Measurements from ENCODE around the gene CACNA1C.

CACNA1C gene

GRCh38 chr12:2180737-2181082 is 127.9 kb downstream of the CACNA1C start:
- Histone ChIP-seq H3K4me1 (ENCODE audit: insufficient read depth, poor library complexity, severe bottlenecking) (peaks cover 9% of the 10 kb centered on the region), H3K36me3 (ENCODE audit: low read depth) (no peaks in the 10 kb centered on the region), H3K27me3 (ENCODE audit: insufficient read depth, poor library complexity, severe bottlenecking) (peaks cover 20% of the 10 kb centered on the region), H3K4me3 (ENCODE audit: severe bottlenecking) (no peak overlapping the region), H3K27ac (ENCODE audit: poor library complexity, severe bottlenecking) (no peak overlapping the region), H3K9me3 (ENCODE audit: severe bottlenecking) (no peaks in the 10 kb centered on the region)
- TF ChIP-seq, protein P1, sequence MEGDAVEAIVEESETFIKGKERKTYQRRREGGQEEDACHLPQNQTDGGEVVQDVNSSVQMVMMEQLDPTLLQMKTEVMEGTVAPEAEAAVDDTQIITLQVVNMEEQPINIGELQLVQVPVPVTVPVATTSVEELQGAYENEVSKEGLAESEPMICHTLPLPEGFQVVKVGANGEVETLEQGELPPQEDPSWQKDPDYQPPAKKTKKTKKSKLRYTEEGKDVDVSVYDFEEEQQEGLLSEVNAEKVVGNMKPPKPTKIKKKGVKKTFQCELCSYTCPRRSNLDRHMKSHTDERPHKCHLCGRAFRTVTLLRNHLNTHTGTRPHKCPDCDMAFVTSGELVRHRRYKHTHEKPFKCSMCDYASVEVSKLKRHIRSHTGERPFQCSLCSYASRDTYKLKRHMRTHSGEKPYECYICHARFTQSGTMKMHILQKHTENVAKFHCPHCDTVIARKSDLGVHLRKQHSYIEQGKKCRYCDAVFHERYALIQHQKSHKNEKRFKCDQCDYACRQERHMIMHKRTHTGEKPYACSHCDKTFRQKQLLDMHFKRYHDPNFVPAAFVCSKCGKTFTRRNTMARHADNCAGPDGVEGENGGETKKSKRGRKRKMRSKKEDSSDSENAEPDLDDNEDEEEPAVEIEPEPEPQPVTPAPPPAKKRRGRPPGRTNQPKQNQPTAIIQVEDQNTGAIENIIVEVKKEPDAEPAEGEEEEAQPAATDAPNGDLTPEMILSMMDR (IDR thresholded peaks at IDR 0.05; ENCODE audit: poor library complexity, severe bottlenecking) = no peak
- DNase-seq (ENCODE audit: low spot score) = no peak
- no peak for ATAC-seq (ENCODE audit: low read depth)

DNA sequence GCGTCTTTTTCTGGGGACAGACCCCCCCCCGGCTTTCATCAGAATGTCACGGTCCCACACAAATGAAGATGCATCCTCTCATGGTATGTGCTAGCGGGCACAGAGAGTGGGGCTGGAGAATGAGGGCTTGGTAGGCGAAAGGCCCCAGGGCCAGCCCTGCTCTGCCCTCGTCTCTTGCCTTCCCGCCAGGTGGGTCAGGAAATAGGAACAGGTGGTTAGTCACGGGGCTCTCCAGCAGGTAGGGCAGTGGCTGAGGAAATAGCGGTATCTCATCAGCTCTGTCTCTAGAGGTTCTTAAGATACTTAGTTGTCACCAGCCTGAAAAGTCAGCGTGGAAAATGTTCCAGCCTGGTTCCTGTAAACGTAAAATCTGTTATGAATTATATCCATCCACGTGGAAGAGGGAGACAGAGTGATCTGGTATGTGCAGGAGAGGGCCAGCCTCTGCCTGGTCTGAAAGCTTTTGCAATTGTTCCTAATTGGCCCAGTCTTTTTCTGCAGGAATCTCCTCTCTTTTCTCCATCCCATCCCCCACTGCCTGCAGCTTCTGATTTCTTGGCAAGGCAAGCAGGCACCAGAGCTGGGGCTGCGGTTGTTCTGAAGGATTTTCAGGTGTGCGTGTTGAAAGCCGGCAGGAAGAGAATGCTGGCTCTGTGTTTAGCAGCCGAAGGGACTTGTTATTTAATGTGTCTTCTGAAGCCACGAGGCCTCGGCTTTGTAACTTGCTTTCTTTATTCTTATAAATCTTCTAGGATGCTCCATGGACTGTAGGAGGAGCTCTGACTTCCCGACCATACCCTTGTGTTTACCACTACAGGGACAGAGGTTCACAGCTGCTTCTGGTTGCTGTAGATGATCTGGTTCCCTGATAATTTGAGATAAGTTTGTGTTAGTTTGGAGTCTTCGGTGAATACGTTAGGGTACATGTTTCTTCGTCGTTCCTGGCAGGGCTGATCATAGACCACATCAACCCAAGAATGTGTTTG is 131.1 kb downstream of the CACNA1C start:
- Histone ChIP-seq H3K27me3 (ENCODE audit: insufficient read depth, poor library complexity, severe bottlenecking) (peaks cover 15% of the 10 kb centered on the region), H3K36me3 (ENCODE audit: low read depth) (no peaks in the 10 kb centered on the region), H3K27ac (ENCODE audit: poor library complexity, severe bottlenecking) (no peak overlapping the region), H3K9me3 (ENCODE audit: severe bottlenecking) (no peaks in the 10 kb centered on the region), H3K4me1 (ENCODE audit: insufficient read depth, poor library complexity, severe bottlenecking) (peaks cover 9% of the 10 kb centered on the region), H3K4me3 (ENCODE audit: severe bottlenecking) (no peak overlapping the region)
- ATAC-seq (ENCODE audit: low read depth) = no peak
- TF ChIP-seq, protein P1 (IDR thresholded peaks at IDR 0.05; ENCODE audit: poor library complexity, severe bottlenecking) = no peak
- no peak for DNase-seq (ENCODE audit: low spot score)

DNA sequence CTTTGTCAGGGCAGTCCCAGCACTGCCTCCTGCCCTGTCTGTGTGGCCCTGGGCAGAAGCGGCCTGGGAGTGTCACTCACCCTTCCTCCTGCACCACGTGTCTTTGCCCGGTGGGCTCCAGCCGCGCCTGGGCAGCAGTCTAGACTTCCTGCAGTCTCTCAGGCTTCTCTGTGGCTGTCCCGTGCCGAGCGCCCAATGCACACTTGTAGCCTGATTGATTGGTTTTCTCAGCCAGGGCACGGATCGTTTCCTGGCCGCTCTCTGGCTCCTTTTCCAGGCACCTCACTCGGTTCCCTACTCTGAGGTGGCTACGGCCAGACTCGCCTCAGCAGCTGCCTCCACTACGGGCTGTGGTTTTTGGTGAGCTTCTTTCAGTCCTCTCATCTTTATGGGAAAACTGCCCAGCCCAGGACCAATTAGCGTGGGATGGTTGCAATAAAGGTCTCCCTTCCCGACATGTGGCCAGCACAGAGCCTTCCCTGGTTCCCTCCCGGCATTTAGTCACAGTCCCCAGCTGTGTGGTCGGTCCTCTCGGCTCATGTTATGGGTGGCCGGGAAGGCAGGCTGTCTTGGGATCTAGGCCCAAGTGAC is 133.1 kb downstream of the CACNA1C start:
- Histone ChIP-seq H3K27ac (ENCODE audit: poor library complexity, severe bottlenecking) (no peak overlapping the region), H3K4me3 (ENCODE audit: severe bottlenecking) (no peak overlapping the region), H3K36me3 (ENCODE audit: low read depth) (no peaks in the 10 kb centered on the region), H3K9me3 (ENCODE audit: severe bottlenecking) (no peaks in the 10 kb centered on the region), H3K4me1 (ENCODE audit: insufficient read depth, poor library complexity, severe bottlenecking) (no peaks in the 10 kb centered on the region), H3K27me3 (ENCODE audit: insufficient read depth, poor library complexity, severe bottlenecking) (peaks cover 15% of the 10 kb centered on the region)
- no peak for DNase-seq (ENCODE audit: low spot score)
- no peak for ATAC-seq (ENCODE audit: low read depth)
- TF ChIP-seq, protein P1 (IDR thresholded peaks at IDR 0.05; ENCODE audit: poor library complexity, severe bottlenecking) = no peak

- Histone ChIP-seq H3K27ac (ENCODE audit: poor library complexity, severe bottlenecking) (no peak overlapping the region), H3K4me3 (ENCODE audit: severe bottlenecking) (no peak overlapping the region), H3K36me3 (ENCODE audit: low read depth) (no peaks in the 10 kb centered on the region), H3K9me3 (ENCODE audit: severe bottlenecking) (no peaks in the 10 kb centered on the region), H3K4me1 (ENCODE audit: insufficient read depth, poor library complexity, severe bottlenecking) (no peaks in the 10 kb centered on the region), H3K27me3 (ENCODE audit: insufficient read depth, poor library complexity, severe bottlenecking) (peaks cover 15% of the 10 kb centered on the region)
- no peak for ATAC-seq (ENCODE audit: low read depth)
- no peak for DNase-seq (ENCODE audit: low spot score)
- TF ChIP-seq, protein P1 (IDR thresholded peaks at IDR 0.05; ENCODE audit: poor library complexity, severe bottlenecking) = no peak
Observed at GRCh38 chr12:2187195-2187945, 134.6 kb downstream of the CACNA1C start.

Measured in RWPE2 (cell line).